ENCODE measurements around the gene CADM2.

- TF ChIP-seq CTCF (IDR thresholded peaks at IDR 0.05; ENCODE audit: low read length) (no peak), EZH2 (IDR thresholded peaks at IDR 0.05; ENCODE audit: borderline replicate concordance, low read length) (no peak)
Observed at GRCh38 chr3:84963137-84963536, 4.3 kb downstream of the CADM2 start.
